Pons (tissue), 1 donor: ENCODE results near the gene LRMDA.
A peak's percentile ranks its signal among the peaks of the same experiment; 100 is the strongest.

Experiments
- DNase-seq: peaks from one replicate; pipeline ENCODE4 v3.0.0-alpha.2; 2016; ENCODE audit warnings: low spot score

Gene LRMDA

DNA sequence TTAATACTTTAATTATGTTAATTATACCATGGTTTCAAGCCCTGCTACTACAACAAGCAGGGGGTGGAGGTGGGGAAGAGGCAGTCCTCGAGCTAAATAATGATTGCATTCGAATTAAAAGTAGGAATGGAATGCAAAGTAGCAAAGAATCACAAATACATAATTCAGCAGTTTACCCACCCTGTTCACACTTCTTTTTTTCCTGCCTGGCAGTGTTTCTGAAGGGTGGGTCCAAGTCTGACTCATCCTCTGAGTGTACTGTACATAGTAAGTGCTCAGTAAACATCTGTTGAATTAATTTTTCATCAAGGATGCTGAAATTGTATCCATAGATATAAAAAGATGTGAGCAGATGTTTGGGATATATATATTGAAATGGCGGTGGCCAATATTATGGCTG lies 778.8 kb downstream of the LRMDA start:
- no peak for DNase-seq

DNA sequence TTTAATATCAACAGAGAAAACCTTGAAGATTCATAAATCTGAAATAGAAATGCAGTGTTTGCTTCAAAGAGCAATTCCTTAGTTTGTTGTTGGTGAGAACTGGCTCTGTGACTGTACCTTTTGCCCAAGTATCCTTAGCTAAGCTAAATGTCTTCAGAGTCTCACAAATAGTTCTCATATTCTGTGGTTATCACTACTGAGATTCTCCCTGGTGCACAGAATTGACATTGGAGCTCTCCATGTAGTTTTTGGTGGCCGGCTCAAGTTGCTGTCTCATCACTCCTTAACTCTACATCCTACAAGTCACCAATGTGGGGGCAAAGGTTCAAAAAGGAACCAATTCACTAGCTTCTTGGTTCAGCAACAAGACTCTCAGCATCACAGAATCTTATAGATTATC lies 780.3 kb downstream of the LRMDA start:
- no peak for DNase-seq

DNA sequence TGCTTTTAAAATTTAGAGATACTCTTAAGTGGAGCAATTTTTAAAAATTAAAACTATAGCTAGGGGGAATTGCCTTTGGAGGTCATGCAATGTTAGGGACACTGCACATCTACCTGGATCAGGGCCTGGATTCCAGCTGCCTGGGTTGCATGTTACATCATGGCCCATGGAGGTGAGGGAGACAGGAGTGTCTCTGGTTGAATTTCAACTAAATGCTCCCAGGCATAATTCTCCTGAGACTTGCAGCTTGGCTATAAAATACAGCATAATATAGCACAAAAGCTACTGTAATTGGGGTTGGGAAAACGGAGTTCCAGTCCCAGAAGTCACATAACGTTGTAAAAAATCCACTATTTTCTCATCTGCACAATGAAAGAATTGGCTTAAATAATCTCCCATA lies 782.5 kb downstream of the LRMDA start:
- DNase-seq: no peak

DNA sequence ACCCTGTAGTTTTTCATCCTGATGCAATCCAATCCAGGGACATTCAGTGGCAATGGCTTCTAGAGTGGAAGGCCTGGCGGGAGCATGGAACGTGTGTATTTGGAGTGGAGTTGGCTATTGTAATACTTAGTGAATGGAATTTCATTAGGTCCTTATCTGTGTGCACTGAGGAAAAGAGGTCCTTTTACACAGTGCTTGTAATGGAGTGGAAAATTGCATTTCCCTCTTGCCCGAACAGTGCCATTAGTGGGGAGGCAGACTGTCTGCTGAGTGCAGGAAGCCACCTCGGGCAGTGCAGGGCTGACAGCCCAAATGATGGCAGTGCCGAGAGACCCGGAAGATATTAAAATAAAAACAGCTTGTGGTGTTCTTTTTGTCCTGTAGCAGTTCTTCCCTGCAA lies 786.6 kb downstream of the LRMDA start:
- no peak for DNase-seq

DNA sequence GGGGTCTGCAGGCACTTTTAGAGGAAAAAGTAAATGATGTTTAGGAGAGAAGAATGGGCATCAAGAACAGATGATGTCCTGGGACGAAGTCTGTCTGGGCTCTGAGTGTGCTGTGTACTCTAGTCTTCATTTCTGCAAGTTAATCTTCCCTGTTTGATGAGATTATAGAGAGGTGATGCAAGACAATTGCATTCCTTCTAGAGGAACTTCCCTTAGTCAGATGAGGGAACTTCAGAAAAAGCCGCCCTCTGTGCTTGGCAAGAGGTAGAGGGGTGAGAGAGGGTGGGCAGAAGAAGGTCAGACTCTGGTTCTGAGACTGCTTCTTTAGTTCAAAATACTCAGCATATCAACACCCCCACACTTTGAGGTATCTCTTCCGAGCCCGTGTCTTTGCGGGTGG lies 797.9 kb downstream of the LRMDA start:
- DNase-seq: no peak

DNA sequence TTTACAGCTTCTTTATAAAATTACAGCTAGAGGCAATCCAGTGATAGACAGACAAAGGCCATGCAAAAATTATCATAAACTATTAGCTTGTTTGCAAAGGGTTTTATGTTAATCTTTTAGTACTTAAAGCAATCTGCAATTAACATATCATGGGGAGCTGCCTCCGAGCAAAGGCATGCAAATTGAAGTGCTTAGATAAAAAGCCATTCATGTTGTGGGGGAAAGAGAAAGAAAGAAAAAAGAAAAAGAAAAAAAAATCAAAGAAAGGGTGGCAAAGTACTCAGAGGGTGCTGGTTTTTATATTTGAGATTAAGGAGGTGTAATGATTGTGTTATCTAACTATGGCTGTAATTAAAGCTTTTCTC lies 799.5 kb downstream of the LRMDA start:
- no peak for DNase-seq

DNA sequence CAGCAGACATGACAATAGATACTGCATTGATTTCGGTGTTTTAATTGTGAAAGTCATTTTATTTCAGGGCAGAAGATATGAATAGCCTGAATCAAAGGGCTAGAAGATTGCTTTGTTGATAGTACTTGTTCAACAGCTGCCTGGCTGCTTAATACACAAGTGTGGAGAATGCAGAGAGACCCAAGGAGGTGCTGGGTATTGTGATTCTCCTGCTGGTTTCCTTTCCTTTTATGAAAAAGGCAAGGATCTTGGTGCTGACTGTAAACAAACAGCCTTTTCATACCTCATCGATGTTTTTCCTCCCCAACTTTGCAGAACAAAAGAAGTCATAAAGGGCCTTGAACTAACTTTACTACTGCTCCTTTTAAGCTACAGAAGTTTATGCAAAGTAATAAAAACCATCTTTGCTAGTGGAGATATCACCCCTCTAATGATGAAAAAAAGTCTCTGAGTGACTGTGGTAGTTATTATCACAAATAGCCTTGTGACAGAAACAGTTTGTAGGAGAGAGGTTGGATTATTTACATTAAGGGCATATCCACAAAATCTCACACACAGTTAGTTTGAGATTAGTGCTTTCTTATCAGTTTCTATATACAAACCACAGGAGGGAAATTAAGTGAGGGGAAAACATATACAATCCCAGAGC lies 800.0 kb downstream of the LRMDA start:
- DNase-seq: peak; percentile 5

DNA sequence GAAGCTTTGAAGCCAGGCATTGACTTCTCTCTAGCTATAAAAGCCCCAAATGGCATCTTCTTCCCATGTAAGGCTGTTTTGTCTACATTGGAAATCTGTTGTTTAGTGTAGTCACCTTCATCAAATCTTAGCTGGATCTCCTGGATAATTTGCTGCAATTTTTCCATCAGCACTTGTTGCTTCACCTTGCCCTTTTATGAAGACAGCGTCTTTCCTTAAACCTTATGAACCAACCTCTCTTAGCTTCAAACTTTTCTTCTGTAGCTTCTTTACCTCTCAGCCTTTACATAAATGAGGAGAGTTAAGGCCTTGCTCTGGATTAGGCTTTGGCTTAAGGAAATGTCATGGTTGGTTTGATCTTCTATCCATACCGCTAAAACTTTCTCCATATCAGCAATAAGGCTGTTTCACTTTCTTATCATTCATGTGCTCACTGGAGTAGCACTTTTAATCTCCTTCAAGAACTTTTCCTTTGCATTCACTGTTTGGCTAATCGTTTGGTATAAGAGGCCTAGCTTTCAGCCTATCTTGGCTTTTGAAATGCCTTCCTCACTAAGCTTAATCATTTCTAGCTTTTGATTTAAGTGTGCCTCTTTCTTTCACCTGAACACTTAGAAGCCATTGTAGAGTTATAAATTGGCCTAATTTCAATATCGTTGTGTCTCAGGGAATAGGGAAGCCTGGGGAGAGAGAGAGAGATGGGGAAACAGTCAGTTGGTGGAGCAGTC lies 803.2 kb downstream of the LRMDA start:
- DNase-seq: no peak

DNA sequence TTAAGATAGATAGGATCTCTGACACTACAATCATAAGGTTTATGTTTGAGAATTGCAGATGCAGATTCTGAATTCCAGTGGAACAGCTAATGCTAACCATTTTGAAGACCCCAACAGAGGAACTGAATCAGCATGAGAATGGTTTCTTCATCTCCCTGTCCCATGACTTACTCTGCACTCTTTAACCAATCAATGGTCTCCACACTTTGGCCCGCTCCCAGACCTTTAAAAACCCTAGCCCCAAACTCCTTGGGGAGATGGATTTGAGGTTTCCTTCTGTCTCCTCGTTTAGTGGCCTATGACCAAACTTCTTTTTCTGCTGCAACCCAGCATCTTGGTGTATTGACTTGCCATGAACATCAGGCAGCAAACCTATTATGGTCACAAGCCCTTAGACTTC lies 804.9 kb downstream of the LRMDA start:
- DNase-seq: no peak

DNA sequence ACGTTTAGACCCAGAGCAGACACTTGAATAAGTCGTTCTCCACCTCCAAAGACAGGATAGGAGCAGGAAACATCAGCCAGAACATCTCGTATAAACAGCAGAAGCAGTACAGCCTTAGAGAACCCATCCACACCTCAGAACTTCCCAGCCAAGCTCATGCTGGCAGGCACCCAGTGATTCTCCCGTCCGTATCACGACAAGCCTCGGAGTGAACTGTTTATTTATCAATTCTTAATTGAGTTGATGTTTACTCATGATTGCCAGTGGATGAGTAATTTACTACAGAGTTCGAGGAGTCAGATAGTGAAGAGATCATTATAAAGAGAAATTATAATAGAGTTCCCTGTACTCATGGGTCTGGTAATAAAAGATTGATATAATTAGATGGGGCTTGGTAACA lies 811.5 kb downstream of the LRMDA start:
- no peak for DNase-seq

DNA sequence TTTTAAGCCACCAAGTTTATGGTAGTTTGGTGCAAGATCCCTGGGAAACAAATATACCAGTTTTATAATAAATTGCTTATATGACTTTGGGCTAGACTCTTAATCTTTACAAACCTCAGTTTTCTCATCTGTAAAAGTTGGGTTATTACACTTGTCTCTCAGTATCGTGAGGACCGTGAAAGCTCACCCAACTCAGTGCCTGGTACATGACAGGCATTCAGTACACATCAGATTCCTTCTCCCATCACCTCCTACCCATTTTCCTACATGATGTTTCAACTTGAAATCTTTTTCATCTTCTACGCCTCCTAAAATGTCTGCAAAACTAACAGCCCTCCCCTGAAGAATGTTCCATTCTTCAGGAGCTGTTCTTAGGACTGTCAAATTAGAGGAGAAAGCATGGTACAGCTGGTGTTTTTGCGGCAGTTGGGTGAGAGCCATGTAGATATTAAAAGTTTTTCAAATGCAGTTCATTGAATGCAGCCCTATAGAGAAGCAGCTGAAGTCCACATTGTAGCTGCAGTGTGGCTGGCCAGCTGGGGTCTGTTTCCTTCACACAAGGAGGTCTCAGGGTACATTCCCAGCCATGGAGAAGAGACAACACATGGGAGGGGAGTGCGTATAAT lies 812.8 kb downstream of the LRMDA start:
- no peak for DNase-seq

DNA sequence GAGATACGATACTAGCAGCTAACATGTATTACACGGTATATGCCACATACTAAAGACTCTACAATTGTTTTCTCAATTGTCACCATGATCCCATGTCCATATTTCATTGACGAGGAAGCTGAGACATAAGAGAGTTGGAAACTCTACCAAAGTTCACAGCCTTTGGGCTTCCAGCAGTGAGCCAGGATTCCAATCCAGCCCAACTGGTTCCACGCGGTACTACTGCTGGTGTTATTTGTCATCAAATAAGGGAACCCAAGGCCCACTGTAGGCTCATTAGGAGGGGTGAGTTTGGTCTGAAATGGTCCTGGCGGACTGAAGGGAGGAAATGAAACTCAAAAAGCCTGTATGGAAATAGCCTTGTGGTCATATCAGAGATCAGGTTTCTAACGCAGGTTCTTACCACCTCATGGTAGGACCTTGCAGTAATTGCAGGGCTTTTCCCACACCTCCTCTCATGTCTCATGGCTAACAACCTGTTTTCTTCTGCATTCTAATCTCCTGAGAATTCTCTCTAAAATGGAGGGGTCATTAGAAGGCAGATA lies 814.6 kb downstream of the LRMDA start:
- DNase-seq: no peak

DNA sequence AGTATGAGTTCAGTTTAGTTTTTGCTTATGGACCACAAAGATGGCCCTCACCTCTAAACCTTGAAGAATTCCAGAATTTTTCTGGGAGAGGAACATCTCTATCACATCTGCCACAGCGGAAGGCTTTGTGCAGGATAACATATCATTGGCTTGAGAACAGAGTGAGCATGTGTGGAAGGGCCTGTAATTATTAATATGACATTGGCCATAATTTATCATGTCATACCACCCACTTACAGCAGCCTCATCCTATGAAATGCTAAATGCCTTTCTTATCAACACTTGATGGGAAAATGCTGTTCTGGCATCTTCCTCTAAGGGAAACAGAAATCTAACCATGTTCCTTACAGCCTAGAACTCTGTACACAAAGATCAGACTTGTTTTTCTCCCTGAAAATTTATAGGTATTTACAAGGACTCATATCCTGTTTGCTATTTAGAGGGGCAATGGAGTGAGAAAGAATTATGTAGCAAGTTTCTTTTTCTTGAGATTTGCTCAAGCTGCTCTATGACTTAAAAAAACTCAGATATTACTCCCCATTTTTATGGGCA lies 817.3 kb downstream of the LRMDA start:
- DNase-seq: no peak

DNA sequence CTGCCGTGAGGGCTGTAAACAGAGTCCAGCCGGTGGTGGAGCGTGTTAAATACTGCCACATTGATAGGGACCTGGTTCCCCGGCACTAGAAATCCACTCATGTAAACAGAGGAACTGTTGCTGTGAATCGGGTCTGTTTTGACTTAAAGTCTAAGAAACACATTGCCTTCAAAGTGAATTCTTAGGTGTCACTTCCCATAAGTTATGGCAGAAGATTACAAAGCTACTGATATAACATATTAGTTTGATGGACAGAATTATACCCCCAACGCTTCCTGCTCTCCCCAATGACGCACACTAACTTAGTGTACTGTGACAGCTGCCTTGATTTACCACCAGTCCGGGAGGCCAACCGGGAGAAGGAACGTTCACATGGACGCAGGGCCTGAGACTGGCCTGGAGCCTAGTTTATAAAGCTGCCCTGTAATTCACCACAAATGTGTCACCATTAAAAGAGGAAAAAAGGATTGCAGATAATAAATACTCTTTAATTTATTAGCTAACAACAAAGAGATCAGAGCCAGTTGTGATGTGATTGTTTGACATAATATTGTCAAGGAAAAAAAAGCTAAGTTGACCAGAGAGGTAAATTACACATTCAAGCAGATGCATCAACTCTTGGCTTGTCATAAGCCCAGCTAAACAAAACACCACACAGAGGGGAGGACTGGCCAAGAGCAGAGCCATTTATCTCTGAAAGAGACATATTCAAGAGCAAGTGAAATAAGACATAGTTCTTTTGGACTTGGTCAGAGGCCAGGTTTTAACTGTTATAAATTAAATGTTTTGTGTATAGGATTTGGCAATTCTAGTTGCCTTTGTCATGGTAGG lies 820.6 kb downstream of the LRMDA start:
- peak; percentile 17 for DNase-seq

DNA sequence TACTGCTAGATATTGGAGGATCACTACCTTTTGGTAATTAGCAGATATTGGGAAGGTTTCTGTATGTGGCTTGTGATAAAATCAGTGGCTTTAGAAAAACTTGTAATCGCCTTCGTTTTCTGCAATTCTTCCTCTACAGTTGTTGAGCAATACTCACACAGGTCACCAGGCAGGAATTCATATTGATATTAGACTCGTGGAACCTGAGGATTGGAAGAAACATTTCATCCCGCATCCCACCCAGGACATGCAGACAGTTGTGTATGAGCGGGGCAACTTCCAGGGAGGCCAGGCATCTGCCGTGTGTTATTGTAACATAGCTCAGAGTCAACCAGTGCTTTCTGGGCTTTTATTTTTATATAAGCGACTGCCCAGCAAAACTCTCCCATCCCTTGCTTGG lies 821.3 kb downstream of the LRMDA start:
- DNase-seq: no peak

DNA sequence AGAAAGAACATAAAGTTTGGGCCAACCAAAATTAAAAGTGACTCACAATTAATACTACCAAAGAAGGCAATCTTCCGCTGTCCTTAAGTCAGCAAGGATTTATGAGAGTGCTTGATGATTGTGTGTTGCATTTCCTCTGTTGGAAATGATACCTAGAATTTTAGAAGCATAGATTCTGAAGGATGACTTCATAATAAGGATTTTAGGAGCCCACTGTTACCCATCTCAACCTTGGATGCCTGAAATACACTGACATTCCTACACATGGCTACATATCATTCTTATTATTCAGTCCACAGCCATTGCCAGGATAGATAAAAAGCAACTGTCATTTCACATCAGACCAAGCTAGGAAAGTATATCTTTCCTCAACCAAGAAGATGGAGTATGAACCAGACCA lies 823.8 kb downstream of the LRMDA start:
- no peak for DNase-seq

DNA sequence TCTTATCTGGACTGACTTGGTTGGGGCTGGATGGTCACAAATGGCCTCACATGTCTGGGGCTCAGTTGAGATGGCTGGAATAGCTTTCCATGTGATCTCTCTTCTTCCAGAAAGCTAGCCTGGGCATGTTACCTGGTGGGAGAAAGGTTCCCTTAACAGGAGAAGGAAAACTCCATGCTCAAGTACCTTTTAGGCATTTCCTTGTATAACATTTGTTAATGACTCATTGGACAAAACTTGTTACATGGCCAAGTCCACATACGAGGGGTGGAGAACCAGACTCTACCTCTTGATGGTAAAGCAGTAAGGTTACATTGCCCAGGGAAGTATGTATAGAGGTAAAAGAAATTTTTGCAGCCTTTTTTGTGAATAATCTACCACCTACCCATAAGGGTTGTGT lies 826.4 kb downstream of the LRMDA start:
- no peak for DNase-seq

DNA sequence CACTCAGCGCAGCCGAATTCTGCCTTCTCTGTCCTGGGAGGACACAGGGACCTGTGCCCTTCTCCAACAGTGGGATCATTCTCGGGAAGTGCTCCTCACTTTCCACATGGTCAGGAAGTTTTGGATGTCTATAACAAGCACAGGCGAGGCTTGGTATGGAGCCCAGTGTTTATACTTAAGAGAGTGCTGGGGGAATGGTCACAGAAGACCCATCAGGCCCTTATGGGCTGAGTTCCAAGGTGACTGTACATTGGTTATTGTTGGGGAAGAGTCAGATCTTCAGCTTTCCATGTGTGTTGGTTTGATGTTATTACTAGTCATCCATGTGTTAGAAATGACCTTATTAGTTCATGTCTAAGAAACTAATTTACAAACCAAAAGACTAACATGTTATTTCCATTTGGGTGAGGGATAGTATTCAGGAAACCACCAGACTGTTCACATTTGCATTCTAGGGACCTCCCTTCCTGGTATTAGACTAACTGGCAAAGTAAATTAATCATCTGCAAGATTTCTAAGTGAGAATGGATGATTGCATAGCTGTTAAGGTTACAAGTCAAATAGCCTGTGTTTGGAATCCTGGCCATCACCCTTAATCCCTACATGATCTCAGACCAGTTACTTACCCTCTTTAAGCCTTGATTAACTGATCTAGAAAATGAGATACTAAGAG lies 834.2 kb downstream of the LRMDA start:
- DNase-seq: no peak

DNA sequence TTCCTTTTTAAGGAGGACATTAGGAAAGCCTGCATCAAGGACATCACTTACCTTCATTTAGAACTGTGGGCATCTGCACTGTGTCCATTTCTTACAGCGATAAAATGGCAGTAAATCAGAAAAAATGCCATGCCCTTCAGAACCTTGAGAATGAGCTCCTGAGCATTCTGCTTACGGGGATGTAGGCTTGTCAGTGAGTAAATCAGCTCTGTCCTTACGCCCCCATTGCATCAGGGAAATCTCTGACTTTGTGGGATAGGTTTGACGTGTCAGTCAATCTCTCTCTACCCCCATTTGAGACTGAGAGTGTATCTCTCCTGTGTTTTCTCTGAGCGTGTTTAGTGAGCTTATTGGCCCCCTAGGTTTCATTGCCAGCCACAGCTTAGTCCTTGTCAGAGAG lies 837.1 kb downstream of the LRMDA start:
- DNase-seq: no peak

DNA sequence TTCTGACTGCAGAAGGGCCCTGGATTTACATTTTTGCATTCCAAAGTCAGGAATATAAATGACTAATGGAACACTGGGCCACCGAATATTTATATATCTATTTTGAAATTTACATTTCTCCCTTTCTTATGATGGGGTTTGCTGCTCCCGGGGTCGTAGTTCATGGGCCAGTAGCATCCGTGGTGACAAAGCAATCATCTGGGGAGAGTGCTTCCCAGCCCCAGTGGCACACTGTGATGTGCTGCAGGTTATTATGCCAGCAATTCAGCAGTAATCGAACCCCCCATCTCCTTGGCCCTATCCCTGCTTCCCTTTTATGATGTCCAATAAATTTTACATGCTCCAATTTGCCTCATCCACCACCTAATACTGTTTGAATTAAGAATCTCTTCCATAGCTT lies 837.5 kb downstream of the LRMDA start:
- DNase-seq: no peak

DNA sequence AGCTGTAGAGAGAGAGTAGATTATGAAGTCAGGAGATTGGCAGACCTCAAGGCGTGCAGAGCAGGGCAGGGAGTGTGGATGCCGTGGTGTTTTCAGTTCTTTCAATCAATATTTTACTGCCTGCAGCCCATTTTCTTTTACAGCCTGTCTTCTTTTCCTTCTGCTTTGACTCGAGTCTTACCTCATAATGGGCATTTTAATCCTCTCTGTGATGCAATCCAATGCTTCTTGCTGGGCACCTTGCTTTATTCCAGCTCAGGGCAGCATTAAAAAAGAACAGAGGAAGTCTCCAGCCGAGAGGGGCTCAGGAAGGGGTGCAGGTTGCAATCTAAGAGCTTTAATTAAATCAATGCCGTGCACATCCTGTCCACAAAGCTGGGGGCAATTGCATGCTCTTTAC lies 839.0 kb downstream of the LRMDA start:
- DNase-seq: no peak

DNA sequence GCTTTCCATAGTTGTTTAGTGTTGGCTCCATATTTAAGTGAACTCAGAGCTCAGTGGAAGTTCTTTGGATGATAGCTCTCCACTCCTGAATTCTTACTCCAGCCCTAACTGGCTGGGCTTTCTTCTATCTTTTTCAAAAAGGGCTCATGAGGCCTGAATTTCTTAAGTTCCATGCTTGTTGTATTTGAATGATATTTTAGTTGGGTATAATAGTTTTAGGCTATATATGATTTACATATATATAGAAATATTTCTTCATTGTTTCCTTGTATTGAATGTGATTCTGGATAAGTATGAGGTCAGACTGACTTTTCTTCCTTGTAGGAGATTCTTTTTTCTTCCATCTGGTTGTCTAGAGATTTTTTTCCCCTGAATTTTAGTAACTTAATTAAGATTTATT lies 843.5 kb downstream of the LRMDA start:
- no peak for DNase-seq
